Loucy (cell line): Measurements from ENCODE around the gene LTV1.
"Not testable (repeated sequence)": the region's sequence is repeated elsewhere in the genome, so short reads cannot be mapped to it uniquely, and the experiment has no call there.

Source experiments
- H2AFZ ChIP-seq: fragments of 200-600 bp; sonication (generic); 2 replicates; pipeline ENCODE4 v1.6.0; 2016; ENCODE audit warnings: antibody characterized with exemption, mild to moderate bottlenecking, low read length, moderate library complexity
- H3F3A ChIP-seq: fragments of 200-600 bp; 2 replicates; pipeline ENCODE4 v1.6.0; 2016; ENCODE audit warnings: antibody characterized with exemption, low read depth, mild to moderate bottlenecking
- H3K27me3 ChIP-seq: fragments of 200-600 bp; sonication (generic); 2 replicates; pipeline ENCODE4 v1.6.1; 2014; ENCODE audit warnings: low read length, mild to moderate bottlenecking; ENCODE audit not compliant: insufficient read depth, poor library complexity, severe bottlenecking
- H3K36me3 ChIP-seq: fragments of 200-600 bp; sonication (generic); 2 replicates; pipeline ENCODE4 v1.6.1; 2016; ENCODE audit warnings: low read length; ENCODE audit not compliant: insufficient read depth
- H3K4me1 ChIP-seq: fragments of 200-600 bp; sonication (generic); 2 replicates; pipeline ENCODE4 v1.5.1; 2014; ENCODE audit warnings: low read length, mild to moderate bottlenecking; ENCODE audit not compliant: insufficient read depth, poor library complexity, severe bottlenecking
- H3K4me2 ChIP-seq: fragments of 200-600 bp; sonication (generic); 2 replicates; pipeline ENCODE4 v1.6.0; 2014; ENCODE audit warnings: antibody characterized with exemption, low read length, low read depth, mild to moderate bottlenecking; ENCODE audit not compliant: poor library complexity, severe bottlenecking
- H3K4me3 ChIP-seq: fragments of 200-600 bp; sonication (generic); 2 replicates; pipeline ENCODE4 v1.5.1; 2014; ENCODE audit warnings: low read length, mild to moderate bottlenecking, mixed read lengths; ENCODE audit not compliant: poor library complexity, severe bottlenecking
- H3K79me2 ChIP-seq: fragments of 200-600 bp; sonication (generic); 2 replicates; pipeline ENCODE4 v1.6.1; 2014; ENCODE audit warnings: low read length; ENCODE audit not compliant: insufficient read depth
- H3K9ac ChIP-seq: fragments of 200-600 bp; sonication (generic); 2 replicates; pipeline ENCODE4 v1.6.0; 2014; ENCODE audit warnings: mild to moderate bottlenecking, low read depth, low read length, moderate library complexity; ENCODE audit not compliant: poor library complexity, severe bottlenecking
- H3K9me2 ChIP-seq: fragments of 200-600 bp; sonication (generic); replicated peaks from 2 replicates; pipeline ENCODE4 v1.6.1; 2016; ENCODE audit warnings: low read depth, low read length, mixed read lengths
- H3K9me3 ChIP-seq: fragments of 200-600 bp; sonication (generic); 2 replicates; pipeline ENCODE4 v1.6.1; 2014; ENCODE audit warnings: mild to moderate bottlenecking, antibody characterized with exemption, low read length, low read depth; ENCODE audit not compliant: insufficient read depth
- H4K20me1 ChIP-seq: fragments of 200-600 bp; sonication (generic); 2 replicates; pipeline ENCODE4 v1.6.0; 2014; ENCODE audit warnings: antibody characterized with exemption, low read length, mild to moderate bottlenecking; ENCODE audit not compliant: insufficient read depth, poor library complexity, severe bottlenecking
- EZH2phosphoT487 ChIP-seq: fragments of 200-600 bp; IDR thresholded peaks from 2 replicates; pipeline ENCODE4 v1.6.1; 2018; ENCODE audit warnings: antibody characterized with exemption, mild to moderate bottlenecking, moderate library complexity, borderline replicate concordance
- TF ChIP-seq, protein P1 (sequence below): fragments of 200-600 bp; sonication (generic); conservative IDR thresholded peaks from 2 replicates; pipeline ENCODE4 v1.5.1; 2014; ENCODE audit warnings: mild to moderate bottlenecking, antibody characterized with exemption, low read length

LTV1 gene, protein sequence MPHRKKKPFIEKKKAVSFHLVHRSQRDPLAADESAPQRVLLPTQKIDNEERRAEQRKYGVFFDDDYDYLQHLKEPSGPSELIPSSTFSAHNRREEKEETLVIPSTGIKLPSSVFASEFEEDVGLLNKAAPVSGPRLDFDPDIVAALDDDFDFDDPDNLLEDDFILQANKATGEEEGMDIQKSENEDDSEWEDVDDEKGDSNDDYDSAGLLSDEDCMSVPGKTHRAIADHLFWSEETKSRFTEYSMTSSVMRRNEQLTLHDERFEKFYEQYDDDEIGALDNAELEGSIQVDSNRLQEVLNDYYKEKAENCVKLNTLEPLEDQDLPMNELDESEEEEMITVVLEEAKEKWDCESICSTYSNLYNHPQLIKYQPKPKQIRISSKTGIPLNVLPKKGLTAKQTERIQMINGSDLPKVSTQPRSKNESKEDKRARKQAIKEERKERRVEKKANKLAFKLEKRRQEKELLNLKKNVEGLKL

DNA sequence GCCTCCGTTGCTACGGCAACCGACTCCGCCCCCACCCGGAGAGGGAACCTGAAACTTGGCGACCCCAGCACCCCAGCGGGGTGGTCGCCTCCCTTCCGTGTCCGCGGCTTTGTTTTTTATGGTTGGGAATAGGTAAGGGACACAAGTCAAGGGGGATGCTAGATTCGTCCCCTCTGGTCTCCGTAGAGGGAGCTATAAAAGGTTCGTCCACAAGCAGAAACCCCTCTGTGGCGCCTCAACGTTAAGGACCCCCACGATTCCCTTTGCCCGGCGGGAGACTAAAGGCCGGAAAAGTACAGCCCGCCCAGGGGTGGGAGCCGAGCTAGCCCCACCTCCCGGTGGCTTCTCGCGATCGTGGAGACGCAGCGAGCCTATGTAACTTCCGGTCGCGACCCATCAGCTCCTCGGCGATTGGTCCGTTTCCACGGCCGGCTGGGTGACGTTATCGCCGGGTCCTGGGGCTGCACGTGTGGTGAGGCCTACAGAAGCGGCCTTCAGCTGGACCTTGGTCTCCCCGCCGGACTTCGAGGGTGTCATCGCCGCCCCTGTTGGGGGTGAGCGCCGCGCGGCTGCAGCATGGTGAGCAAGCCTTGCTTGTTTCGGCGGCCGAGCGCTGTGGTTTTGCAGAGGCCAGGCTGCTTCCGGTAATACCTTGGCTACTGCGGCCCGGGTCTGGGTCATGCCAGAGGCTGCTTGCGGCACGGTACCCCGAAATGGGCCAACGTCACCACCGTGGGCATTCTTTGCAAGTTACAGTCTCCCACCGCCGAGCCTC, at the start of gene LTV1:
LTV1 (plus strand) TSS at position 437 of the 775 bp plus-strand sequence; CDS start at position 577, 140 bp downstream.
- peaks cover 45% of the 10 kb centered on the region for H3K79me2 ChIP-seq
- H3K9me3 ChIP-seq: no peaks in the 10 kb centered on the region
- peak within 1 kb of the TSS; percentile 96 for H3K4me2 ChIP-seq
- H3K4me1 ChIP-seq: peaks cover 25% of the 10 kb centered on the region
- peak within 1 kb of the TSS; percentile 98 for H2AFZ ChIP-seq
- peaks cover 11% of the 10 kb centered on the region for H4K20me1 ChIP-seq
- H3K27me3 ChIP-seq: no peaks in the 10 kb centered on the region
- no peak for TF ChIP-seq EZH2phosphoT487
- peak within 1 kb of the TSS; percentile 90 for H3K4me3 ChIP-seq
- peaks cover 23% of the 10 kb centered on the region for H3K36me3 ChIP-seq
- H3K9ac ChIP-seq: peak within 1 kb of the TSS; percentile 92
- H3K9me2 ChIP-seq: no peaks in the 10 kb centered on the region
- no peaks in the 10 kb centered on the region for H3F3A ChIP-seq

DNA sequence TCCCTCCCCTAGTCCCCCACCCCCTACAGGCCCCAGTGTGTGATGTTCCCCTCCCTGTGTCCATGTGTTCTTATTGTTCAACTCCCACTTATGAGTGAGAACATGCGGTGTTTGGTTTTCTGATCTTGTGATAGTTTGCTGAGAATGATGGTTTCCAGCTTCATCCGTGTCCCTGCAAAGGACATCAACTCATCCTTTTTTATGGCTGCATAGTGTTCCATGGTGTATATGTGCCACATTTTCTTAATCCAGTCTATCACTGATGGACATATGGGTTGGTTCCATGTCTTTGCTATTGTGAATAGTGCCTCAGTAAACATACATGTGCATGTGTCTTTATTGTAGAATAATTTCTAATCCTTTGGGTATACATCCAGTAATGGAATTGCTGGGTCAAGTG, 46.6 kb upstream of the LTV1 start:
- not testable (repeated sequence) for H3K36me3 ChIP-seq, H3K4me3 ChIP-seq, H2AFZ ChIP-seq, H4K20me1 ChIP-seq, H3K9me2 ChIP-seq, H3K4me1 ChIP-seq, H3K27me3 ChIP-seq, H3K9ac ChIP-seq, H3K4me2 ChIP-seq, H3K9me3 ChIP-seq, H3K79me2 ChIP-seq, H3F3A ChIP-seq

DNA sequence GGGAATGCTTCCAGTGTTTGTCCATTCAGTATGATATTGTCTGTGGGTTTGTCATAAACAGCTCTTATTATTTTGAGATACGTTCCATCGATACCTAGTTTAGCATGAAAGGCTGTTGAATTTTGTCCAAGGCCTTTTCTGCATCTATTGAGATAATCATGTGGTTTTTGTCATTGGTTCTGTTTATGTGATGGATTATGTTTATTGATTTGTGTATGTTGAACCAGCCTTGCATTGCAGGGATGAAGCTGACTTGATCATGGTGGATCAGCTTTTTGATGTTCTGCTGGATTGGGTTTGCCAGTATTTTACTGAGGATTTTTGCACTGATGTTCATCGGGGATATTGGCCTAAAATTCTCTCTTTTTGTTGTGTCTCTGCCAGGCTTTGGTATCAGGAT, 44.7 kb upstream of the LTV1 start:
- H3K4me1 ChIP-seq, H3K9ac ChIP-seq, H3K4me2 ChIP-seq, H3K9me2 ChIP-seq, H3K4me3 ChIP-seq, H3K27me3 ChIP-seq, H3F3A ChIP-seq, H3K79me2 ChIP-seq, H4K20me1 ChIP-seq, H3K36me3 ChIP-seq, H3K9me3 ChIP-seq, H2AFZ ChIP-seq: not testable (repeated sequence)

DNA sequence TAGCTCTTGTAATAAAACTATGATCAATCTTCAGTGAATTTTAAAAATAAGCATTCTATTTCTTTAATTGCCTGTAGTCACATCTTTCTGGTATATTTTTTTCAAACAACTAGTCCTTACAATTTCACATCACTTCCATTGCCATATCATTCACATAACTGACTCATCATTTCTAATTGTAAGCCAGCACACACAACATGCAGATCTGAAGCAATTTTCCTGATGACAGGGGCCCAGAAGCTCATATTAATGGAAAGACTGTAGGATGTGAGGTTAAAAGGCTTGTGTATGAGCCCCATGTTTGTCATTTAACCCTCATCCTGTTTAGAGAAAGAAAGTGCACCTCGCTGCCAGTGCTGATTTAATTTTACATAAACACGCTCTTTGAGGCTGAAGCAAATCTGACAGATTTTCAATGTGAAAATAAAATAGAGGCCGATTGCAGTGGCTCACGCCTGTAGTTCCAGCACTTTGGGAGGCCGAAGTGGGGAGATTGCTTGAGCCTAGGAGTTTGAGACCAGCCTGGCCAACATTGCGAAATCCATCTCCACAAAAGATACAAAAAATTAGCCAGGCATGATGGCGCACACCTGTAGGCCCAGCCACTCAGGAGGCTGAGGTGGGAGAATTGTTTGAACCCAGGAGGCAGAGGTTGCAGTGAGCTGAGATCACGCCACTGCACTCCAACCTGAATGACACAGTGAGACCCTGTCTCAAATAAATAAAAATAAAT, 40.1 kb upstream of the LTV1 start:
- Histone ChIP-seq H3K4me3 (no peak overlapping the region), H3K9ac (no peak overlapping the region), H3K4me2 (no peak overlapping the region), H3K36me3 (0 out of 2 replicates have a peak, but pooled peaks cover 4% of the 10 kb centered on the region), H3K4me1 (no peaks in the 10 kb centered on the region), H3F3A (no peaks in the 10 kb centered on the region), H3K9me2 (no peaks in the 10 kb centered on the region), H3K9me3 (no peaks in the 10 kb centered on the region), H3K79me2 (no peaks in the 10 kb centered on the region), H2AFZ (no peak overlapping the region), H3K27me3 (no peaks in the 10 kb centered on the region), H4K20me1 (no peaks in the 10 kb centered on the region)
- no peak for TF ChIP-seq EZH2phosphoT487
- TF ChIP-seq, protein P1, sequence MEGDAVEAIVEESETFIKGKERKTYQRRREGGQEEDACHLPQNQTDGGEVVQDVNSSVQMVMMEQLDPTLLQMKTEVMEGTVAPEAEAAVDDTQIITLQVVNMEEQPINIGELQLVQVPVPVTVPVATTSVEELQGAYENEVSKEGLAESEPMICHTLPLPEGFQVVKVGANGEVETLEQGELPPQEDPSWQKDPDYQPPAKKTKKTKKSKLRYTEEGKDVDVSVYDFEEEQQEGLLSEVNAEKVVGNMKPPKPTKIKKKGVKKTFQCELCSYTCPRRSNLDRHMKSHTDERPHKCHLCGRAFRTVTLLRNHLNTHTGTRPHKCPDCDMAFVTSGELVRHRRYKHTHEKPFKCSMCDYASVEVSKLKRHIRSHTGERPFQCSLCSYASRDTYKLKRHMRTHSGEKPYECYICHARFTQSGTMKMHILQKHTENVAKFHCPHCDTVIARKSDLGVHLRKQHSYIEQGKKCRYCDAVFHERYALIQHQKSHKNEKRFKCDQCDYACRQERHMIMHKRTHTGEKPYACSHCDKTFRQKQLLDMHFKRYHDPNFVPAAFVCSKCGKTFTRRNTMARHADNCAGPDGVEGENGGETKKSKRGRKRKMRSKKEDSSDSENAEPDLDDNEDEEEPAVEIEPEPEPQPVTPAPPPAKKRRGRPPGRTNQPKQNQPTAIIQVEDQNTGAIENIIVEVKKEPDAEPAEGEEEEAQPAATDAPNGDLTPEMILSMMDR: no peak
